ENCODE results near the gene BBIP1. TPM values are rescaled to one million over a fixed set of nuclear protein-coding genes. Genes with fewer than 3 reads are reported as not detected.
A peak's percentile ranks its signal among the peaks of the same experiment; 100 is the strongest.

BBIP1 gene
- total and polyA plus RNA-seq, 12 donors: 14.5 to 86.9 (median 44.9) TPM

DNA sequence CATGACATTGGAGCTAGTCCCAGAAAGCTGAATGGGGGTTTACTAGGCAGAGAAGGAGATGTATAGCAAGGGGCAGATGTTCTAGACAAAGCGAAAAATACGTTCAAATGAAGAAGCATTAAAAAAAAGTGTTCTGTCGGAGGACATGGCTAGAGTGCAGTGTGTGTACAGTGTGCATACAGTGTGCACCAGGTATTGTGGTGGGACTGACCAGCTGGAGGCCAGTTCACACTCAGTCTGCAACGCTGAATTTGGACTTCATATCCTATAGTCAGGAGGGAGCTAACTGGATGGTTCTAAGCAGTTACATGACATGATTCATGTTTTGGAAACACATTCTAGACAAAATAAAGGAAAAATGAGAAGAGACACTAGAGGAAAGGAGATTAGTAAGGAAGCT lies 8.8 kb downstream of the BBIP1 start:
- Histone ChIP-seq H3K27me3 (no peaks in the 10 kb centered on the region), H3K4me1 (replicated peaks in 1 of 2) (no peaks in the 10 kb centered on the region), H3K9me3 (replicated peaks in 1 of 3) (no peaks in the 10 kb centered on the region), H3K27ac (no peak overlapping the region), H3K4me3 (no peak overlapping the region), H3K36me3 (replicated peaks in 1 of 2) (no peaks in the 10 kb centered on the region)
- intact Hi-C loops (cut with DNase I): no loop called here
- DNase-seq: no peak
- no peak for TF ChIP-seq POLR2A (IDR thresholded peaks at IDR 0.05)
- TF ChIP-seq, protein P1, sequence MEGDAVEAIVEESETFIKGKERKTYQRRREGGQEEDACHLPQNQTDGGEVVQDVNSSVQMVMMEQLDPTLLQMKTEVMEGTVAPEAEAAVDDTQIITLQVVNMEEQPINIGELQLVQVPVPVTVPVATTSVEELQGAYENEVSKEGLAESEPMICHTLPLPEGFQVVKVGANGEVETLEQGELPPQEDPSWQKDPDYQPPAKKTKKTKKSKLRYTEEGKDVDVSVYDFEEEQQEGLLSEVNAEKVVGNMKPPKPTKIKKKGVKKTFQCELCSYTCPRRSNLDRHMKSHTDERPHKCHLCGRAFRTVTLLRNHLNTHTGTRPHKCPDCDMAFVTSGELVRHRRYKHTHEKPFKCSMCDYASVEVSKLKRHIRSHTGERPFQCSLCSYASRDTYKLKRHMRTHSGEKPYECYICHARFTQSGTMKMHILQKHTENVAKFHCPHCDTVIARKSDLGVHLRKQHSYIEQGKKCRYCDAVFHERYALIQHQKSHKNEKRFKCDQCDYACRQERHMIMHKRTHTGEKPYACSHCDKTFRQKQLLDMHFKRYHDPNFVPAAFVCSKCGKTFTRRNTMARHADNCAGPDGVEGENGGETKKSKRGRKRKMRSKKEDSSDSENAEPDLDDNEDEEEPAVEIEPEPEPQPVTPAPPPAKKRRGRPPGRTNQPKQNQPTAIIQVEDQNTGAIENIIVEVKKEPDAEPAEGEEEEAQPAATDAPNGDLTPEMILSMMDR (IDR thresholded peaks at IDR 0.05): no peak
- 85 to 90% (median 88%) methylated on average over 4 of the region's 4 CpGs for WGBS, 4 donors

DNA sequence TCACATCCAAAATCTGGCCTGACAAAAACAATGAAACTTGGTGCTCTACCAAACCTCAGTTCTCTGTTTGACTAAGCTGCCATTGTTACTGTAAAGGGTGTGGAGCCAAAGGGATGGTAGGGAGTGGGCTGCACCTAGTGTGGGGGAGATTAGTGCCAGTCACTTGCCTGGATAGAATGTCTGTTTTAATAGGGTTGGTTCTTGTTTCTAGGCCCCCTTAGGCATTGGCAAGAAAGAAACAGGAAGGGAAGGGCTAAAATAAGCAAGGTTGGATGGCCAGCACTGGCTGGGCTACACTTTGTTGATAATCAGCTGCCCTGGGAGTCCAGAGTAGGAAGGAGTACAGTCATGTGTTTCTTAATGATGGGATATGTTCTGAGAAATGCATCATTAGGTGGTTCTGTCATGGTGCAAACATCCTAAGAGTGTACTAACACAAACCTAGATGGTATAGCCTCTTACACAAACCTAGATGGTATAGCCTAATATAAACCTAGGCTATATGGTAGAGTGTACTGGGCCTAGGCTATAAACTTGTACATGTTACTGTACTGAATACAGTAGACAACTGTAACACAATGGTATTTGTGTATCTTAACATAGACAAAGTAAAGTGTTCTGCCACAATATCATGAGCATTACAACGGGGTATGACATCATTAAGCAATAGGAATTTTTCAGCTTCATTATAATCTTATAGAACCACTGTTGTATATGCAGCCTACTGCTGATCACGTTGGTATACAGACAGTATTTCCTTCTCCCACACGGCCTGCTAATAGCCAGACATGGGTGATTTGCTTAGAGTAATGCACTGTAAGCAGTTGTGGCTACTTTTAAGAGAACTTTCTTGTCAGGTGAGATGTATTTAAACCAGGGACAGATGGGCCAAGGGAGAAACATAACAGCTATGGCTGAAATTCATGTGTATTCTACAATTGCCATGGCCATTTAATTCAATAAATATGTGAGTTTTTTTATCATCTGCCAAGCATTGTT lies 15.4 kb downstream of the BBIP1 start:
- Histone ChIP-seq H3K9me3 (replicated peaks in 1 of 3) (no peaks in the 10 kb centered on the region), H3K27ac (no peak overlapping the region), H3K36me3 (replicated peaks in 1 of 2) (peaks cover 0 to 11% of the 10 kb centered on the region in 2 donors), H3K4me3 (no peak overlapping the region), H3K27me3 (no peaks in the 10 kb centered on the region), H3K4me1 (replicated peaks in 1 of 2) (peaks cover 0 to 9% of the 10 kb centered on the region in 2 donors)
- 83 to 92% (median 87%) methylated on average over 3 of the region's 3 CpGs for WGBS, 4 donors
- no peak for DNase-seq
- TF ChIP-seq, protein P1 (IDR thresholded peaks at IDR 0.05): no peak
- no peak for TF ChIP-seq POLR2A (IDR thresholded peaks at IDR 0.05)
- intact Hi-C loops (cut with DNase I): loop anchor here in 1 of 2 donors (10.0 kb wide), 1 partner anchor 299 kb away; no protein-coding TSS in a partner anchor

DNA sequence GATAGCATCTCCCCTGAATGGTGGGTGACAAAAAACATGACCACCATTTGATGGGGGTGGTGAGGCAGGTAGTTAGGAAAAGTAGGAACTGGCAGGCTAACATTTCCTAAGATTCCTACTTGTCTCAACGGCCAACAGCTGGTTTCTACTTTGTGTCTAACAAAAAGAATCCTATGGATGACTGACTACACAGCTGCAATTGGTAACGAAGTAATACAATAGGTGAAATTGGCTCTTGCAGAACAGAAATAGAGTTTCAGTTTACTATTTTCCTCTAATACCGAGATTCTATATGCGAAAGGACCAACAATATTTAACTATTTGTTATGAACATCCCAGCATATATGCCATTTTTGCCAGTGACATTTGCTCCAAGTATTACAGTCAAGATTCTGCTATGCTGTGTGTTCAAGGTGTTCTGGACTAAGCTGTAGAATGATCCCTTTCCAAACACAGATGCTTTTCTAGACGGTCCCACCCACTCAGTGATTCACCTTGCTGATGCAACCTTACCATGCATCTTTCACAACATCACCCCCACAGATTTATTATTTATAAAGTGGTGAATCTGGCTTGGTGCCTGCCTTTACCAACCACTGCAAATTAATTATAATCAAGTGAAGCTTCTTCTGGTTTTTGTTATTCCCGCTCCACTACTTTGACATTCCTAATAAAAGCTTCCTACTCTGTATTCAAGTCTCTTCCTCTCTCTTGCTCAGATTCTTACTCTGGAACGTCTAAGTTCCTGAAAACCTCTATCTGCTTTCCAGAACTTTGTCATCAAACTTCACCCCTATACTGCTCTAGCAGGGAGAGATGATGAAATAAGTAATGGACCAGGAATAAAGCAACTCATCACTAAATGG lies 16.8 kb downstream of the BBIP1 start:
- 84 to 85% (median 84%) methylated on average over 7 of the region's 7 CpGs for WGBS, 4 donors
- Histone ChIP-seq H3K36me3 (replicated peaks in 1 of 2) (peaks cover 0 to 20% of the 10 kb centered on the region in 2 donors), H3K4me3 (no peak overlapping the region), H3K27me3 (no peaks in the 10 kb centered on the region), H3K27ac (no peak overlapping the region), H3K9me3 (replicated peaks in 1 of 3) (no peaks in the 10 kb centered on the region), H3K4me1 (replicated peaks in 1 of 2) (peaks cover 0 to 9% of the 10 kb centered on the region in 2 donors)
- TF ChIP-seq, protein P1 (IDR thresholded peaks at IDR 0.05): no peak
- no peak for TF ChIP-seq POLR2A (IDR thresholded peaks at IDR 0.05)
- DNase-seq: no peak
- intact Hi-C loops (cut with DNase I): loop anchor here in 1 of 2 donors (10.0 kb wide), 1 partner anchor 297 kb away; no protein-coding TSS in a partner anchor

DNA sequence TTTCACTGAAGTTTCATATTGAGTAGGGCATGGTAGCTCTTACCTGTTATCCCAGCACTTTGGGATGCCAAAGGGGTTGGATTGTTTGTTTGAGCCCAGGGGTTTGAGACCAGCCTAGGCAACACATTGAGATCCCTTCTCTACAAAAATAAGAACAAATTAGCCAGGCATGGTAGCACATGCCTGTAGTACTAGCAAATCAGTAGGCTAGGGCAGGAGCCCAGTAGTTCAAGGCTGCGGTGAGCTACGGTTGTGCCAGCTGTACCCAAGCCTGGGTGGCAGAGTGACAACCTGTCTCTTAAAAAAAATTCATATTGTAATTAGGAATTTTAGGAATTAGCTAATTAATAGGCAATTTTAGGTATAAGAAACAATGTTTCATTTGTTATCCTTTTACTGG lies 18.0 kb downstream of the BBIP1 start:
- no peak overlapping the region for H3K27ac ChIP-seq
- 55 to 66% (median 61%) methylated on average over 2 of the region's 2 CpGs for whole genome bisulfite sequencing, 4 donors
- intact Hi-C loops (cut with DNase I): loop anchor here in 1 of 2 donors (10.0 kb wide), 1 partner anchor 296 kb away; no protein-coding TSS in a partner anchor
- H3K27me3 ChIP-seq: no peaks in the 10 kb centered on the region
- peaks cover 0 to 9% of the 10 kb centered on the region in 2 donors for H3K4me1 ChIP-seq (replicated peaks in 1 of 2)
- DNase-seq: peak in 1 of 7 donors; percentile 14
- peaks cover 0 to 27% of the 10 kb centered on the region in 2 donors for H3K36me3 ChIP-seq (replicated peaks in 1 of 2)
- H3K9me3 ChIP-seq (replicated peaks in 1 of 3): no peaks in the 10 kb centered on the region
- TF ChIP-seq, protein P1 (IDR thresholded peaks at IDR 0.05): no peak
- no peak for TF ChIP-seq POLR2A (IDR thresholded peaks at IDR 0.05)
- no peak overlapping the region for H3K4me3 ChIP-seq

Measured in adrenal gland (tissue), 12 donors.